ENCODE results near the gene PLCXD3. TPM values are rescaled to one million over a fixed set of nuclear protein-coding genes. Genes with fewer than 3 reads are reported as not detected.

PLCXD3 gene
- not detected for total RNA-seq

- POLR2A ChIA-PET, result no interaction called here
- no peaks in the 10 kb centered on the region for H3K4me1 Mint-ChIP-seq
- H3K27me3 Mint-ChIP-seq, result peaks cover 21% of the 10 kb centered on the region
- no peaks in the 10 kb centered on the region for H3K36me3 Mint-ChIP-seq
- peak; percentile 20 for DNase-seq
- ATAC-seq (ENCODE audit: low read depth), result no peak
- H3K4me3 Mint-ChIP-seq, result no peak within 1 kb of the TSS
- no peak within 1 kb of the TSS for H3K27ac Mint-ChIP-seq
- H3K9me3 Mint-ChIP-seq, result no peaks in the 10 kb centered on the region
These were observed at the start of gene PLCXD3 for GRCh38 chr5:41510176-41510831. Gene PLCXD3 (minus strand): TSS chr5:41510601. CDS start chr5:41510526, 75 bp downstream.

DNA sequence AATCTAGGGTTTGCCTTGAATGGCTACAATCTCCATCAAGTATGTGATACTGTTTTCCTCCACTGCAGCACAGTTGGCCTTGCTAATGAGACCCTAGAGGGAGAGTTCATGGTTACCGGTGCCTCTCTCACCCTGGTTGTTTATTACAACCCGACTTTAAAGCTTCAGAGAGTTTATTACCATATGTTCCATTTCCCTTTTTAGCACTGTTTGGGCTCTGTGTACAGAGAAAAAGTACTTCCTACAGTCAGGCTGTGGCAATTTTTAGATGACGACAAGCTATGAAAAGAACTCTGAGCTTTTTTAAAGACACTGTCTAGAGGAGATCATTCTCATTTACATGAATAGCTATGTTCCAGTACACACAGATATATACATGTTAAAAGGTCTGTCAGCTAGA, 48.8 kb upstream of the PLCXD3 start:
- Mint-ChIP-seq H3K27me3 (no peaks in the 10 kb centered on the region), H3K4me3 (no peak overlapping the region), H3K27ac (no peak overlapping the region), H3K4me1 (no peaks in the 10 kb centered on the region), H3K9me3 (peaks cover 3% of the 10 kb centered on the region), H3K36me3 (no peaks in the 10 kb centered on the region)
- DNase-seq (no peak), ATAC-seq (ENCODE audit: low read depth) (no peak)
- POLR2A ChIA-PET, result no interaction called here

- POLR2A ChIA-PET, result no interaction called here
- ATAC-seq (ENCODE audit: low read depth) (no peak), DNase-seq (no peak)
- no peaks in the 10 kb centered on the region for H3K9me3 Mint-ChIP-seq
- H3K4me1 Mint-ChIP-seq, result no peaks in the 10 kb centered on the region
- H3K27ac Mint-ChIP-seq, result no peak overlapping the region
- H3K4me3 Mint-ChIP-seq, result no peak overlapping the region
- no peaks in the 10 kb centered on the region for H3K27me3 Mint-ChIP-seq
- H3K36me3 Mint-ChIP-seq, result no peaks in the 10 kb centered on the region
These were observed 47.9 kb upstream of the PLCXD3 start for GRCh38 chr5:41558295-41558694.

DNA sequence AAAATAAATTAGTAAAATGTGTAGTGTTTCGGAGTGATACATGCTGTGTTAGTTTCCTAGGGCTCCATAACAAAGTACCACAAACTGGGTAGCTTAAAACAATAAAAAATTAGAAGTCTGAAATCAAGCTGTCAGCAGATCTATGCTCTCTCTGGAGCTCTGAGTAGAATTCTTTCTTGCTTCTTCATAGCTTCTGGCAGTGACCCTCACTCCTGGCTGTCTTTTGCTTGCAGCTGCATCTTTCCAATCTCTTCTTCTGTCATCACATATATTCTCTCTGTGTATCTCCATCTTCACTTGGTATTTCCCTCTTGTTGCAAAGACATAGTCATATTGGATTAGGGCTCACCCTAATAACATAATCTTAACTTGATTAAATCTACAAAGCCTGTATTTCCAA, 37.6 kb upstream of the PLCXD3 start:
- H3K27me3 Mint-ChIP-seq, result no peaks in the 10 kb centered on the region
- ATAC-seq (ENCODE audit: low read depth) (no peak), DNase-seq (no peak)
- POLR2A ChIA-PET, result no interaction called here
- no peaks in the 10 kb centered on the region for H3K4me1 Mint-ChIP-seq
- H3K4me3 Mint-ChIP-seq, result no peak overlapping the region
- H3K36me3 Mint-ChIP-seq, result no peaks in the 10 kb centered on the region
- H3K9me3 Mint-ChIP-seq, result no peaks in the 10 kb centered on the region
- H3K27ac Mint-ChIP-seq, result no peak overlapping the region

DNA sequence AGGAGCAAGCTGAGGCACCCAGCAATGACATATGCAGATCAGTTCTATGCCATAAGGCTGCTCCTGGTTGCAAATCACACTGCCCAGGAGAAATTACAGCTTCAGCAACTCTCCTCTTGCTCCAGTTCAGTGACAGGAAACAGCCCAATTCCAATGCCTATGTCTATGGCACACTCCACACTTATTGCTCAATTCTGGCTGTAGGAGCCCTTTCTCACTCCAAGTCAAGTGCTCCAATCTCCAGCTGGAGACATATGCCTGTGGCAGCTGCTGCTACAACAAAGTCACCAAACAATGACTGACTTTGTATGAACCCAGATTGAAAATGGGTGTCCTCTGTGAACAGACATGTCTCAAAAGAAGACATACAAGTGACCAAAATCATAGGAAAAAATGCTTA, 31.8 kb upstream of the PLCXD3 start:
- Mint-ChIP-seq H3K4me3 (no peak overlapping the region), H3K4me1 (no peaks in the 10 kb centered on the region), H3K27ac (no peak overlapping the region), H3K27me3 (no peaks in the 10 kb centered on the region), H3K36me3 (no peaks in the 10 kb centered on the region), H3K9me3 (peaks cover 1% of the 10 kb centered on the region)
- no peak for ATAC-seq (ENCODE audit: low read depth)
- DNase-seq, result no peak
- POLR2A ChIA-PET, result no interaction called here

DNA sequence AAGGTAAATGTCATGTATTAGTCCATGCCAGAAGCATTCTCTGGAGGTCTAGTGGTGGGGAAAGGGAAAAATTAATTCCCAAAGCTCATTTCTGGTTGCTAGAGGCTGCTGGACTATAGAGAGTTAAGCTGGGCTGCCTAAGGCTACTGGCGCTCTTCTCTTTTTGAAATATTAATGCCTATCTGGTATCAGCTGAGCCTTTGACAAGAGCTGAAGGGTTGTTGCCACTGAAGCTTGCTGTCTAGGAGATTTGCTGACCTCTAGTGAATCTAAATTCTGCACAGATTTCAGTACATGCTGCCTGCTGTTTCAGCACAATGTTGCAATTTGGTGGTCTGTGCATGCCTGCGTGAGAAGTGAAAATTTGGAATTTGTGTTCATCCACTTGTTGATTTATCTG, 29.1 kb upstream of the PLCXD3 start:
- H3K9me3 Mint-ChIP-seq, result peaks cover 6% of the 10 kb centered on the region
- no peaks in the 10 kb centered on the region for H3K36me3 Mint-ChIP-seq
- no peak overlapping the region for H3K4me3 Mint-ChIP-seq
- POLR2A ChIA-PET, result no interaction called here
- no peak for DNase-seq
- no peak for ATAC-seq (ENCODE audit: low read depth)
- H3K27ac Mint-ChIP-seq, result no peak overlapping the region
- H3K27me3 Mint-ChIP-seq, result peaks cover 2% of the 10 kb centered on the region
- no peaks in the 10 kb centered on the region for H3K4me1 Mint-ChIP-seq

- POLR2A ChIA-PET, result no interaction called here
- DNase-seq, result no peak
- Mint-ChIP-seq H3K4me1 (no peaks in the 10 kb centered on the region), H3K27ac (no peak overlapping the region), H3K9me3 (peaks cover 6% of the 10 kb centered on the region), H3K4me3 (no peak overlapping the region), H3K27me3 (peaks cover 2% of the 10 kb centered on the region), H3K36me3 (no peaks in the 10 kb centered on the region)
- ATAC-seq (ENCODE audit: low read depth), result no peak
These were observed 27.2 kb upstream of the PLCXD3 start for GRCh38 chr5:41537581-41537980.

DNA sequence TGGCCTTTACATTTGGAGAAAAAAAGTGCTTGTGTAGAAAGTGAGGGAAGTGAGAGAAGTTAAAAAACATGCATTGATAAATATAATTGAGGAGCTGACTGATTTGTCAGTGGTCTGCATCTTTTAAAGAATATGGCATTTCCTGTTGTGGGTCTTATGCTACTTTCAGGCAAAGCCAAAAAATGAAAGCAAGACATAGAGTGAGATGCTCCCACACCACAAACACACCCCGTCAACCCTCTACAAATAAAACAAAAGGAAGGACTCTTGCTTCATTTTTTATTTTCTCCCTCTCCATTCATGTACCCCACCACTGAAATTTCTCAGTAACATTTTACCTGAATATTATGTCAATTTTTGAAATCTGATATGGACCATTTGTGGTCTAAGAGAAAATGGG, 22.1 kb upstream of the PLCXD3 start:
- POLR2A ChIA-PET, result no interaction called here
- H3K36me3 Mint-ChIP-seq, result no peaks in the 10 kb centered on the region
- DNase-seq (no peak), ATAC-seq (ENCODE audit: low read depth) (no peak)
- peaks cover 2% of the 10 kb centered on the region for H3K27me3 Mint-ChIP-seq
- H3K9me3 Mint-ChIP-seq, result peaks cover 4% of the 10 kb centered on the region
- no peaks in the 10 kb centered on the region for H3K4me1 Mint-ChIP-seq
- H3K27ac Mint-ChIP-seq, result no peak overlapping the region
- no peak overlapping the region for H3K4me3 Mint-ChIP-seq

DNA sequence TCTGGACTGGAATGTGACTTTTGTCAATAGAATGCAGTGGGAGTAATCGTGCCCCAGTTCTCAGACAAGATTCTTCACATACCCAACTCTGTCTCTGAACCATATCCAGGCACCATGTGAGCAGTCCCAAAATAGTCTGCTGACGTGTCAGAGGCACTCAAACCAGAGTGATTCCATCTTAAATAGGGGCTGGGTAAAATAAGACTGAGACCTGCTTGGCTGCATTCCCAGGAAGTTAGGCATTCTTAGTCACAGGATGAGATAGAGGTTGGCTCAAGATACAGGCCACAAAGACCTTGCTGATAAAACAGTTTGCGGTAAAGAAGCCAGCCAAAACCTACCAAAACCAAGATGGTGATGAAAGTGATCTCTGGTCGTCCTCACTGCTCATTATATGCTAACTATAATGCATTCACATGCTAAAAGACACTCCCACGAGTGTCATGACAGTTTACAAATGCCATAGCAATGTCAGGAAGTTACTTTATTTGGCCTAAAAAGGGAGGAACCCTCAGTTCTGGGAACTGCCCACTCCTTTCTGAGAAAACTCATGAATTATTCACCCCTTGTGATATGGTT, 16.9 kb upstream of the PLCXD3 start:
- ATAC-seq (ENCODE audit: low read depth) (no peak), DNase-seq (no peak)
- Mint-ChIP-seq H3K4me3 (no peak overlapping the region), H3K36me3 (no peaks in the 10 kb centered on the region), H3K9me3 (peaks cover 2% of the 10 kb centered on the region), H3K27ac (no peak overlapping the region), H3K4me1 (no peaks in the 10 kb centered on the region), H3K27me3 (no peaks in the 10 kb centered on the region)
- POLR2A ChIA-PET, result no interaction called here

DNA sequence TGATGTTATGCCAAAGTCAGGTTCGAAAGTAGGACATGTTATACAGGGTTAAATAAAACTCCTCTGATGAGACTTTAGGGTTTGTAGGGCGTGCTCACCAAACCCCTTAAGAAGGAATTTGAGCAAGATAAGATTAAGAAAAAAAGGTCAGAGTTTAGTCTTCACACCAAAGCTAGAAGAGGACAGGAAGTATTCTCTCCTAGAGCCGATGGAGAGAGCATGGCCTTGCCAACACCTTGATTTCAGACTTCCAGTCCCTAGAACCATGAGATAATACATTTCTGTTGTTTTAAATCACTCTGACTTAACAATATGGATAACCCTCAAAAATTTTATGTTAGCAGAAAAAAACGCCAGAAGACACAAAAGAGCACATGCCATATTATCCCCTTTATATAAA, 16.3 kb upstream of the PLCXD3 start:
- Mint-ChIP-seq H3K27me3 (no peaks in the 10 kb centered on the region), H3K4me1 (no peaks in the 10 kb centered on the region), H3K36me3 (no peaks in the 10 kb centered on the region), H3K27ac (no peak overlapping the region), H3K9me3 (peaks cover 2% of the 10 kb centered on the region), H3K4me3 (no peak overlapping the region)
- no peak for ATAC-seq (ENCODE audit: low read depth)
- POLR2A ChIA-PET, result no interaction called here
- DNase-seq, result no peak

DNA sequence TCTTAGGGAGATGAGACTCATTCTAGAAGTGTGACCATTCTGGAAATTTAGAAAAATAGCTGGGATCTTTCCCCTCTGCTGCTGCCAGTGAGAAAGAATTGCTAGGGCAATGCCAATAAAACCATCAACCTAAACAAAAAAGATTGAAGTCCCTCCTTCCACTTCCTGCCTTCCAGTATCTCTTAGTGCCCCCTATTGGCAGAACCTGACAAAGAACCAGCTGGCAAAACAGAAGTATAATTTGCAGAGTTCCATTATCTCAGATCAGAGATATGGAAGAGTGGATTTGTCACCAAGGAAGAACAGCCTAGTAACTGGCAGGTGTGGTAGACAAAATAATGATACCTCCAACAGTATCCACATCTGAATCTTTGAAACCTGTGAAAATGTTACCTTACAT, 13.8 kb upstream of the PLCXD3 start:
- no peak for ATAC-seq (ENCODE audit: low read depth)
- DNase-seq, result no peak
- Mint-ChIP-seq H3K4me1 (no peaks in the 10 kb centered on the region), H3K27me3 (no peaks in the 10 kb centered on the region), H3K9me3 (peaks cover 2% of the 10 kb centered on the region), H3K36me3 (no peaks in the 10 kb centered on the region), H3K27ac (no peak overlapping the region), H3K4me3 (no peak overlapping the region)
- POLR2A ChIA-PET, result no interaction called here

- Mint-ChIP-seq H3K27me3 (no peaks in the 10 kb centered on the region), H3K27ac (no peak overlapping the region), H3K36me3 (no peaks in the 10 kb centered on the region), H3K9me3 (peaks cover 2% of the 10 kb centered on the region), H3K4me1 (no peaks in the 10 kb centered on the region), H3K4me3 (no peak overlapping the region)
- ATAC-seq (ENCODE audit: low read depth) (no peak), DNase-seq (no peak)
- POLR2A ChIA-PET, result no interaction called here
These were observed 11.9 kb upstream of the PLCXD3 start for GRCh38 chr5:41522193-41522786.

DNA sequence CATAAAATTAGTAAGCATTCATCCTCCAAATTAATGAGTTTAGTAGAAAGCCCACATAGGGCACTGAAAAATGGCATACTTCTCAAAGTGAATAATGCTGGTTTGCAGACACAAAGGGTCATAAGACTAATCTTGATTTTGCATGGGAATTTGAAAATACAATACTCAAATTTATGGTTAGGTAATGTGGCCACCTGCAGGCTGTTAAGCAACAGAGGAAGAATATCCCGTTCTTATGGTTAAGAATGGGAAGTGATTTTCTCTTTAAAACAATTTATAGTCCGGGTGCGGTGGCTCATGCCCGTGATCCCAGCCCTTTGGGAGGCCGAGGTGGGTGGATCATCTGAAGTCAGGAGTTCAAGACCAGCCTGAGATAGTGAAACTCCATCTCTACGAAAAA, 9.4 kb upstream of the PLCXD3 start:
- no peak overlapping the region for H3K4me3 Mint-ChIP-seq
- DNase-seq (no peak), ATAC-seq (ENCODE audit: low read depth) (no peak)
- POLR2A ChIA-PET, result no interaction called here
- H3K9me3 Mint-ChIP-seq, result peaks cover 2% of the 10 kb centered on the region
- no peaks in the 10 kb centered on the region for H3K4me1 Mint-ChIP-seq
- no peaks in the 10 kb centered on the region for H3K27me3 Mint-ChIP-seq
- H3K27ac Mint-ChIP-seq, result no peak overlapping the region
- no peaks in the 10 kb centered on the region for H3K36me3 Mint-ChIP-seq

DNA sequence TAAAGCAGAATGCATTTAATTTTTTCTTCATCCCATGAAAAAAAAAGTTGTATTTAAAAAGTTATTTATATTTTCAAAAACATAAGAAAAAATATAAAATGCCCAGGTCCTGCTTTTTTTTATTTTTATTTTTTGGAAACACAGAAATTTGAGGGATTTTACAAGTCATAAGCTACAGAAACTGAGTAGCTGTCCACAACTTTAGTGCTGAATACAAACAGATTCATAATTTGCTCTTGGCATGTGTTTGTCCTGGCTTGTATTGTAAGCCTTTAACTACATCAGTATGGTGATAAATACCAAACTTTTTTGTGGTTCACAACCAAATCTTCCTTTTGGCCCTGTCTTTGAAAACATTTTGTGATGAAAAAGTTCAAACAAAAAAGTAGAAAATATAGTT, 7.5 kb upstream of the PLCXD3 start:
- DNase-seq (no peak), ATAC-seq (ENCODE audit: low read depth) (no peak)
- no peaks in the 10 kb centered on the region for H3K36me3 Mint-ChIP-seq
- H3K27me3 Mint-ChIP-seq, result no peaks in the 10 kb centered on the region
- H3K27ac Mint-ChIP-seq, result no peak overlapping the region
- H3K9me3 Mint-ChIP-seq, result no peaks in the 10 kb centered on the region
- POLR2A ChIA-PET, result no interaction called here
- no peaks in the 10 kb centered on the region for H3K4me1 Mint-ChIP-seq
- no peak overlapping the region for H3K4me3 Mint-ChIP-seq

All from activated naive CD8-positive, alpha-beta T cell treated with anti-CD3 and anti-CD28 coated beads, Interleukin-2, amount 10 ng/mL, durations not matched to agents 7 days and 5 days (primary cell).